ENCODE results near the gene CES5A.

Gene CES5A

DNA sequence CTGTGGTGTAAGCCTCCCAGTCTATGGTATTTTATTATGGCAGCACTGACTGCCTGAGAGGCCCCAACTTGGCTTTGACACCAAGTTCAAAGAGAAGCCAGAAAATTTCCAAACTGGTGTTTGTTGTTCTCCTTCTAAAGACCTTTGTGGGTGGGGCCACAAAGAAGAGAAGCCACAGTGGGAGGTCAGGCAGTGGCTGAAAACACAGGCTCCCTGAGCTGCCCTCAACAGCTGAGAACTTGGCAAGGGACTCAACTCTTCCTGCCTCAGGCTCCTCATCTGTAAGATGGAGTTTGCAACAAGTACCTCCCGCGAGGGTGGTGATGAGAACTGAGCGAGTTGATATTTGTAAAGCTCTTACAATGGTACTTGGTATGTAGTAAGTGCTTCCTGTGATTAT lies 18.2 kb downstream of the CES5A start:
- TF ChIP-seq, protein P1, sequence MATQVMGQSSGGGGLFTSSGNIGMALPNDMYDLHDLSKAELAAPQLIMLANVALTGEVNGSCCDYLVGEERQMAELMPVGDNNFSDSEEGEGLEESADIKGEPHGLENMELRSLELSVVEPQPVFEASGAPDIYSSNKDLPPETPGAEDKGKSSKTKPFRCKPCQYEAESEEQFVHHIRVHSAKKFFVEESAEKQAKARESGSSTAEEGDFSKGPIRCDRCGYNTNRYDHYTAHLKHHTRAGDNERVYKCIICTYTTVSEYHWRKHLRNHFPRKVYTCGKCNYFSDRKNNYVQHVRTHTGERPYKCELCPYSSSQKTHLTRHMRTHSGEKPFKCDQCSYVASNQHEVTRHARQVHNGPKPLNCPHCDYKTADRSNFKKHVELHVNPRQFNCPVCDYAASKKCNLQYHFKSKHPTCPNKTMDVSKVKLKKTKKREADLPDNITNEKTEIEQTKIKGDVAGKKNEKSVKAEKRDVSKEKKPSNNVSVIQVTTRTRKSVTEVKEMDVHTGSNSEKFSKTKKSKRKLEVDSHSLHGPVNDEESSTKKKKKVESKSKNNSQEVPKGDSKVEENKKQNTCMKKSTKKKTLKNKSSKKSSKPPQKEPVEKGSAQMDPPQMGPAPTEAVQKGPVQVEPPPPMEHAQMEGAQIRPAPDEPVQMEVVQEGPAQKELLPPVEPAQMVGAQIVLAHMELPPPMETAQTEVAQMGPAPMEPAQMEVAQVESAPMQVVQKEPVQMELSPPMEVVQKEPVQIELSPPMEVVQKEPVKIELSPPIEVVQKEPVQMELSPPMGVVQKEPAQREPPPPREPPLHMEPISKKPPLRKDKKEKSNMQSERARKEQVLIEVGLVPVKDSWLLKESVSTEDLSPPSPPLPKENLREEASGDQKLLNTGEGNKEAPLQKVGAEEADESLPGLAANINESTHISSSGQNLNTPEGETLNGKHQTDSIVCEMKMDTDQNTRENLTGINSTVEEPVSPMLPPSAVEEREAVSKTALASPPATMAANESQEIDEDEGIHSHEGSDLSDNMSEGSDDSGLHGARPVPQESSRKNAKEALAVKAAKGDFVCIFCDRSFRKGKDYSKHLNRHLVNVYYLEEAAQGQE (IDR thresholded peaks at IDR 0.05; ENCODE audit: low read depth): no peak
- TF ChIP-seq RAD21 (IDR thresholded peaks at IDR 0.05; ENCODE audit: low read depth): no peak
- TF ChIP-seq ZBTB7A (IDR thresholded peaks at IDR 0.05; ENCODE audit: low read depth): no peak
- TF ChIP-seq YY1 (IDR thresholded peaks at IDR 0.05; ENCODE audit: low read depth): no peak
- TF ChIP-seq TEAD4 (IDR thresholded peaks at IDR 0.05): no peak
- TF ChIP-seq, protein P2, sequence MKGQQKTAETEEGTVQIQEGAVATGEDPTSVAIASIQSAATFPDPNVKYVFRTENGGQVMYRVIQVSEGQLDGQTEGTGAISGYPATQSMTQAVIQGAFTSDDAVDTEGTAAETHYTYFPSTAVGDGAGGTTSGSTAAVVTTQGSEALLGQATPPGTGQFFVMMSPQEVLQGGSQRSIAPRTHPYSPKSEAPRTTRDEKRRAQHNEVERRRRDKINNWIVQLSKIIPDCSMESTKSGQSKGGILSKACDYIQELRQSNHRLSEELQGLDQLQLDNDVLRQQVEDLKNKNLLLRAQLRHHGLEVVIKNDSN (IDR thresholded peaks at IDR 0.05): no peak
- no peak for TF ChIP-seq FOXM1 (IDR thresholded peaks at IDR 0.05; ENCODE audit: borderline replicate concordance, low read depth)
- no peak for TF ChIP-seq EP300 (IDR thresholded peaks at IDR 0.05; ENCODE audit: borderline replicate concordance)
- no peak for TF ChIP-seq TAF1 (IDR thresholded peaks at IDR 0.05; ENCODE audit: low read depth)
- no peak for TF ChIP-seq NFIC (IDR thresholded peaks at IDR 0.05)
- no peak for TF ChIP-seq CEBPB (IDR thresholded peaks at IDR 0.05)
- TF ChIP-seq TCF12 (IDR thresholded peaks at IDR 0.05; ENCODE audit: low read depth): no peak
- TF ChIP-seq, protein P3, sequence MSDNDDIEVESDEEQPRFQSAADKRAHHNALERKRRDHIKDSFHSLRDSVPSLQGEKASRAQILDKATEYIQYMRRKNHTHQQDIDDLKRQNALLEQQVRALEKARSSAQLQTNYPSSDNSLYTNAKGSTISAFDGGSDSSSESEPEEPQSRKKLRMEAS (IDR thresholded peaks at IDR 0.05): no peak
- no peak for TF ChIP-seq CREB1 (IDR thresholded peaks at IDR 0.05; ENCODE audit: low read depth)
- TF ChIP-seq EGR1 (IDR thresholded peaks at IDR 0.05): no peak

DNA sequence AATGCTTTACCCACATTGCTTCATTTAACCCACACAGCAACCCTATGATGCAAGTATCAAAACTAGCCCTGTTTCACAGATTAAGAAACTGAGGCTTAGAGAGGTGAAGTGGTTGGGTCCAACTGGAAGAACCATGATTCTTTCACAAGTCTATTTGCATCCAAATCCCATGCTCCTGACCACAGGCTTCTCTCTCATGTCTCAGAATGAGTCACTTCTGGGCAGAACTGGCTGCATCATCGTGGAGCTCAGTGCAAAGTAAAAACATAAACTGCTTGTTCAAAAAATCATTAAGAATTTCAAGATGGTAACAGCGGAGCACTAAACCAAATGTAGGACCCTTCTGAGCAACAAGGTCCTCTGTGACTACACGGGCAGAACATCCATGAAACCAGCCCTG lies 22.1 kb downstream of the CES5A start:
- no peak for TF ChIP-seq ZBTB7A (IDR thresholded peaks at IDR 0.05; ENCODE audit: low read depth)
- TF ChIP-seq EGR1 (IDR thresholded peaks at IDR 0.05): no peak
- TF ChIP-seq, protein P3 (IDR thresholded peaks at IDR 0.05): no peak
- TF ChIP-seq TAF1 (IDR thresholded peaks at IDR 0.05; ENCODE audit: low read depth): no peak
- no peak for TF ChIP-seq RAD21 (IDR thresholded peaks at IDR 0.05; ENCODE audit: low read depth)
- no peak for TF ChIP-seq FOXM1 (IDR thresholded peaks at IDR 0.05; ENCODE audit: borderline replicate concordance, low read depth)
- TF ChIP-seq, protein P1 (IDR thresholded peaks at IDR 0.05; ENCODE audit: low read depth): no peak
- TF ChIP-seq, protein P2 (IDR thresholded peaks at IDR 0.05): no peak
- TF ChIP-seq TCF12 (IDR thresholded peaks at IDR 0.05; ENCODE audit: low read depth): no peak
- TF ChIP-seq EP300 (IDR thresholded peaks at IDR 0.05; ENCODE audit: borderline replicate concordance): no peak
- no peak for TF ChIP-seq CREB1 (IDR thresholded peaks at IDR 0.05; ENCODE audit: low read depth)
- no peak for TF ChIP-seq NFIC (IDR thresholded peaks at IDR 0.05)
- TF ChIP-seq CEBPB (IDR thresholded peaks at IDR 0.05): no peak
- TF ChIP-seq YY1 (IDR thresholded peaks at IDR 0.05; ENCODE audit: low read depth): no peak
- no peak for TF ChIP-seq TEAD4 (IDR thresholded peaks at IDR 0.05)

DNA sequence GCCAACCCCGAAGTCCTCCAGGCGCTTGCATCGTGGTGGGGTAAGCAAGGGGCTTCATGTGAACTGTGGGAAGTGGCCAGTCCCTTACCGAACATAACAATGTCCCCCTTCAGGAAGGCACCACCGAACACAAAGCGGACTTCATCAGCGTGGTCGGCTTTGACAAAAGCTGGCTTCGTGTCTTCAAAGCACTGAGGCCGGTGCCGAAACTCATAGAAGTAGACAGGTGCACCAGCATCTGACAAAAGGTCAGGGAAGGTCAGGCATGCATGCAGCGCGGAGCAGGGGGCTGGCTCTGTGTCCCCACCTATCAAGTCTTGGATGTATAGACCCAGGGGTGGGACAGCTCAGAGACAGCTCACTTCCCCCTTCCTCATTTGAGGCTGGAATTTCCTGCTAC lies 25.6 kb downstream of the CES5A start:
- TF ChIP-seq, protein P3 (IDR thresholded peaks at IDR 0.05): no peak

DNA sequence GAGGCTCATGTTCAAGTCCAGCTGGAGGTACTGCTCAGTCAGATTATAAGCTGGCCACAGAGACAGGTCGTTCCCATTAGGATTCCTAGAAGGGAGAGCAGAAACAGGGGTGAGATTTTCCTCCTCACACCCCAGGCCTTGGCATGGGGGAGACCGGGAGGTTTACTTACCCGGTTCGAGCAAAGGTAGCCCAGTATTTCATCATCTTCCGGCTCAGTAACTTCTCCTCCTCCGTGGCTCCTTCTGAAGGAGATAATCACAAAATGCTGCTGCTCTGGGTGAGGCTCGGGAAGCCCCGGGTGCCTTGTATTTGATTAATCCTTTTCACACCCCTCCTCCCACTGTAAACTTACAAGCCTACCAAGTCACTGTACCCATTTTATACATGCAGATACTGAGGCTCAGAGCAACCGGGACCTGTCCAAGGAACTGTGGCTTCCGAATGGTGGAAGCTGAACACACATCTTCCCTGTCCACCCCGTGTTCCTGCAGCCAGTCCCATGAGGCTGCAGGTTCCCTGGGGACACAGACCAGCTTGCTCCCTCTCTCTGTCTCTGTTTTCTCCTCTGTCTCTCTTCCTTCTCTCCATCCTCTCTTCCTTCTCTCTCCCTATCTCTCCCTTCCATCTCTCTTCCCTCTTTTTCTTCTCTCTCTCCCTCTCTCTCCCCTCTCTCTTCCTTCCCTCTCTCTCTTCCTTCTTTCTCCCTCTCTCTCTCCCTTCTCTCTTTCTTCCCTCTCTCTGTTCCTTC lies 28.4 kb downstream of the CES5A start:
- no peak for TF ChIP-seq TEAD4 (IDR thresholded peaks at IDR 0.05)
- TF ChIP-seq ZBTB7A (IDR thresholded peaks at IDR 0.05; ENCODE audit: low read depth): no peak
- TF ChIP-seq TCF12 (IDR thresholded peaks at IDR 0.05; ENCODE audit: low read depth): no peak
- TF ChIP-seq CREB1 (IDR thresholded peaks at IDR 0.05; ENCODE audit: low read depth): no peak
- TF ChIP-seq CEBPB (IDR thresholded peaks at IDR 0.05): no peak

DNA sequence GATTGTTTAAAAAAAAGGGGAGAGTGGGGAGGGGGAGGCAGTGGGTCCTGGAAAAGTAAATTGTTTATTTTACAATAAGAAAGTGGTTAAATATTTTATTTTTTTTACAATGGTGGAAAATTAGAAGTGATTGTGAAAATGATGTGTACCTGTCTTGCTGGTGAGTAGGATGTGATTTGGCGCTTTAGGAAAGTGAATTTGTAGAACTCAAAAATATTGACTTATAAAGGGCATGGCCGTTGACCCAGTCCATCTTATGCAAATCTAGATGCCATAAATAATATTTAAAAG lies 32.1 kb downstream of the CES5A start:
- no peak for TF ChIP-seq CEBPB (IDR thresholded peaks at IDR 0.05)

DNA sequence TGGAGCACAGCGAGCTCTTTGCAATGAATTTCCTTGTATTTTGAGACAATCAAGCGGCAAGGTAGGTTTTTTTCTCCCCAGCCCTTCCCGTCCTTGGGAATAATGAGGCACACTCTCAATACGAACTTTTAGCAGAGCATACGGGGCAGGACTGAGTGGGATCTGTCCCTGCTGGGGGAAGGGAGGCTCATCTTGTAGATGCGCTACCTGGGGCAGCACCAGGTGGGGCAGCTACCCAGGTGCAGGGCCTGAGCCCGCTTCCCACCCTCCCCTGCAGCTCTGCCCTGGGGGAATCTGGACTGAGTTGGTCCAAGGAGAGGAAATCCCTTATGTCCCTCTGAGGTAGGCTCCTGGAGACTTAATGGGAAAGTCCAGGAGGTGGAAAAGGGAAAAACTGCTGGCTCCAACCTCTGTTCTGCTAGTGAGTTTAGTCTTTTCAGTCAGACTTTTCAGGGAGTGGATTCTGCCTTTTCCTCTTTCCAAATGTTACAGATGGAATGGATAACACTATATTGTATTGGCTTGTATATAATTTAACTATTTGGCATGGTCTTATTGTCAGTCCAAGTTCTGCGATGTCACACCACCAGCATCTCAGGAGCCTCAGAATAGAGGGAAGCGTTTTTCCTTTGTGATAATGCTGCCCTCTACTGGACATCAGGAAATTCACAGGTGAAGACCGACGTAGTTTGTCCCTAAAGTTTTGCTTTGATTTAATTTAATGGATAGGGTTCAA lies 32.6 kb downstream of the CES5A start:
- TF ChIP-seq RAD21 (IDR thresholded peaks at IDR 0.05; ENCODE audit: low read depth): peak; percentile 69
- TF ChIP-seq EP300 (IDR thresholded peaks at IDR 0.05; ENCODE audit: borderline replicate concordance): no peak
- no peak for TF ChIP-seq CEBPB (IDR thresholded peaks at IDR 0.05)

All from Ishikawa (cell line).